ENCODE results near the gene GALC. TPM values are rescaled to one million over a fixed set of nuclear protein-coding genes. Genes with fewer than 3 reads are reported as not detected.
A peak's percentile ranks its signal among the peaks of the same experiment; 100 is the strongest.
"Not testable (repeated sequence)": the region's sequence is repeated elsewhere in the genome, so short reads cannot be mapped to it uniquely, and the experiment has no call there.

GALC gene
- total RNA-seq (2014; rRNA removed; shearing (Covaris generic); ENCODE audit: low replicate concordance) = 0.82 and 1.9 TPM in 2 replicates

GRCh38 chr14:87992718-87993628 lies at the start of gene GALC:
Gene GALC, minus strand, starts transcription at chr14:87993182. Its CDS starts 18 bp downstream, at chr14:87993164.
- H3K9me3 ChIP-seq = no peaks in the 10 kb centered on the region
- H3K4me3 ChIP-seq = peak within 1 kb of the TSS; percentile 47

GRCh38 chr14:88040146-88040545 lies 47.2 kb upstream of the GALC start:
- Histone ChIP-seq H3K9me3 (no peaks in the 10 kb centered on the region), H3K27me3 (no peaks in the 10 kb centered on the region), H3K4me3 (no peak overlapping the region), H3K36me3 (no peaks in the 10 kb centered on the region)
- DNase-seq = no peak

More at GRCh38 chr14:87992718-87993628, at the start of gene GALC:
- Histone ChIP-seq H3K27me3 (no peaks in the 10 kb centered on the region), H3K36me3 (no peaks in the 10 kb centered on the region)
- DNase-seq = peak; percentile 77

GRCh38 chr14:88039197-88039596 lies 46.2 kb upstream of the GALC start:
- DNase-seq = no peak
- Histone ChIP-seq H3K4me3 (no peak overlapping the region), H3K9me3 (no peaks in the 10 kb centered on the region), H3K36me3 (no peaks in the 10 kb centered on the region), H3K27me3 (no peaks in the 10 kb centered on the region)

- Histone ChIP-seq H3K4me3 (no peak overlapping the region), H3K9me3 (no peaks in the 10 kb centered on the region), H3K27me3 (no peaks in the 10 kb centered on the region), H3K36me3 (no peaks in the 10 kb centered on the region)
- DNase-seq = no peak
These were observed 44.3 kb upstream of the GALC start for GRCh38 chr14:88037325-88037724.

- no peak overlapping the region for H3K4me3 ChIP-seq
- H3K9me3 ChIP-seq = no peaks in the 10 kb centered on the region
- no peak for DNase-seq
- no peaks in the 10 kb centered on the region for H3K27me3 ChIP-seq
- no peaks in the 10 kb centered on the region for H3K36me3 ChIP-seq
These were observed 43.4 kb upstream of the GALC start for GRCh38 chr14:88036422-88036821.

GRCh38 chr14:88034076-88034475 lies 41.1 kb upstream of the GALC start:
- no peaks in the 10 kb centered on the region for H3K9me3 ChIP-seq
- no peak for DNase-seq
- no peaks in the 10 kb centered on the region for H3K36me3 ChIP-seq
- H3K4me3 ChIP-seq = no peak overlapping the region
- no peaks in the 10 kb centered on the region for H3K27me3 ChIP-seq

GRCh38 chr14:88032373-88032772 lies 39.4 kb upstream of the GALC start:
- no peaks in the 10 kb centered on the region for H3K27me3 ChIP-seq
- no peak overlapping the region for H3K4me3 ChIP-seq
- DNase-seq = no peak
- no peaks in the 10 kb centered on the region for H3K36me3 ChIP-seq
- H3K9me3 ChIP-seq = no peaks in the 10 kb centered on the region

GRCh38 chr14:88030892-88031291 lies 37.9 kb upstream of the GALC start:
- no peaks in the 10 kb centered on the region for H3K27me3 ChIP-seq
- H3K4me3 ChIP-seq = no peak overlapping the region
- no peak for DNase-seq
- no peaks in the 10 kb centered on the region for H3K36me3 ChIP-seq
- no peaks in the 10 kb centered on the region for H3K9me3 ChIP-seq

- no peaks in the 10 kb centered on the region for H3K27me3 ChIP-seq
- no peak for DNase-seq
These were observed 37.1 kb upstream of the GALC start for GRCh38 chr14:88030079-88030478.

GRCh38 chr14:88029500-88029899 lies 36.5 kb upstream of the GALC start:
- DNase-seq = no peak

More at GRCh38 chr14:88030079-88030478, 37.1 kb upstream of the GALC start:
- Histone ChIP-seq H3K4me3 (no peak overlapping the region), H3K36me3 (no peaks in the 10 kb centered on the region), H3K9me3 (no peaks in the 10 kb centered on the region)

GRCh38 chr14:88026890-88027289 lies 33.9 kb upstream of the GALC start:
- Histone ChIP-seq H3K36me3 (no peaks in the 10 kb centered on the region), H3K4me3 (no peak overlapping the region), H3K27me3 (no peaks in the 10 kb centered on the region), H3K9me3 (no peaks in the 10 kb centered on the region)
- DNase-seq = no peak

More at GRCh38 chr14:88029500-88029899, 36.5 kb upstream of the GALC start:
- H3K9me3 ChIP-seq = no peaks in the 10 kb centered on the region
- no peak overlapping the region for H3K4me3 ChIP-seq
- H3K36me3 ChIP-seq = no peaks in the 10 kb centered on the region
- no peaks in the 10 kb centered on the region for H3K27me3 ChIP-seq

- Histone ChIP-seq H3K4me3 (no peak overlapping the region), H3K9me3 (no peaks in the 10 kb centered on the region), H3K27me3 (no peaks in the 10 kb centered on the region), H3K36me3 (no peaks in the 10 kb centered on the region)
- DNase-seq = no peak
These were observed 32.3 kb upstream of the GALC start for GRCh38 chr14:88025313-88025712.

GRCh38 chr14:88024252-88025086 lies 31.5 kb upstream of the GALC start:
- H3K9me3 ChIP-seq, H3K36me3 ChIP-seq, DNase-seq, H3K4me3 ChIP-seq, H3K27me3 ChIP-seq: not testable (repeated sequence)

- Histone ChIP-seq H3K4me3 (no peak overlapping the region), H3K27me3 (no peaks in the 10 kb centered on the region), H3K36me3 (no peaks in the 10 kb centered on the region), H3K9me3 (no peaks in the 10 kb centered on the region)
- no peak for DNase-seq
These were observed 30.7 kb upstream of the GALC start for GRCh38 chr14:88023658-88024187.

GRCh38 chr14:88017535-88017934 lies 24.6 kb upstream of the GALC start:
- no peaks in the 10 kb centered on the region for H3K9me3 ChIP-seq
- H3K36me3 ChIP-seq = no peaks in the 10 kb centered on the region
- H3K27me3 ChIP-seq = no peaks in the 10 kb centered on the region
- no peak overlapping the region for H3K4me3 ChIP-seq
- DNase-seq = no peak

GRCh38 chr14:88016768-88017167 lies 23.8 kb upstream of the GALC start:
- no peak overlapping the region for H3K4me3 ChIP-seq
- no peak for DNase-seq
- H3K36me3 ChIP-seq = no peaks in the 10 kb centered on the region
- H3K9me3 ChIP-seq = no peaks in the 10 kb centered on the region
- H3K27me3 ChIP-seq = no peaks in the 10 kb centered on the region

- H3K4me3 ChIP-seq = no peak overlapping the region
- H3K9me3 ChIP-seq = no peaks in the 10 kb centered on the region
- no peaks in the 10 kb centered on the region for H3K27me3 ChIP-seq
- H3K36me3 ChIP-seq = no peaks in the 10 kb centered on the region
- peak; percentile 16 for DNase-seq
These were observed 20.9 kb upstream of the GALC start for GRCh38 chr14:88013750-88014349.
